Vagina (tissue), 2 donors: Measurements from ENCODE around the gene ZFP3. TPM values are rescaled to one million over a fixed set of nuclear protein-coding genes. Genes with fewer than 3 reads are reported as not detected.
"Not testable (repeated sequence)": the region's sequence is repeated elsewhere in the genome, so short reads cannot be mapped to it uniquely, and the experiment has no call there.

Experiments used
- DNase-seq, 2 donors: peaks; one replicate each; pipeline ENCODE4 v3.0.0-alpha.2; 2017; ENCODE audit errors: extremely low spot score in 2 of 2
- H3K27ac ChIP-seq: fragments of 200-600 bp; sonication (generic); one replicate; pipeline ENCODE4 v1.5.1; 2019
- H3K27me3 ChIP-seq: fragments of 200-600 bp; sonication (generic); one replicate; pipeline ENCODE4 v1.5.1; 2019
- H3K36me3 ChIP-seq, 2 donors: fragments of 200-600 bp; sonication (generic); one replicate each; pipeline ENCODE4 v1.5.1; 2017 to 2019
- H3K4me1 ChIP-seq: fragments of 200-600 bp; sonication (generic); one replicate; pipeline ENCODE4 v1.5.1; 2019
- H3K4me3 ChIP-seq, 2 donors: fragments of 200-600 bp; sonication (generic); 1 replicate in 1 of 2; 2 replicates in 1 of 2; pipeline ENCODE4 v1.5.1; 2016 to 2019
- H3K9me3 ChIP-seq: fragments of 200-600 bp; sonication (generic); one replicate; pipeline ENCODE4 v1.5.1; 2019
- CTCF ChIP-seq, 3 experiments: fragments of 450-650 bp in 2 of 3; fragments of 200-600 bp in 1 of 3; sonication (generic) in 1 of 3; IDR thresholded peaks; one replicate each; pipeline ENCODE4 v1.5.1; 2017 to 2019; ENCODE audit warnings: antibody characterized with exemption in 3 of 3, mild to moderate bottlenecking in 2 of 3, moderate library complexity in 2 of 3
- POLR2A ChIP-seq, 2 donors: fragments of 450-650 bp; IDR thresholded peaks; one replicate each; pipeline ENCODE4 v1.6.1; 2017; ENCODE audit warnings: antibody characterized with exemption in 2 of 2, mild to moderate bottlenecking in 2 of 2, moderate library complexity in 2 of 2
- POLR2AphosphoS5 ChIP-seq, 2 donors: sonication (generic); formaldehyde crosslinking; IDR thresholded peaks; one replicate each; pipeline ENCODE4 v1.9.0; 2017; ENCODE audit warnings: antibody characterized with exemption in 2 of 2, mild to moderate bottlenecking in 2 of 2, low read depth in 1 of 2; ENCODE audit not compliant: insufficient read depth in 1 of 2
- intact Hi-C: fragments of 100-400 bp; cut with DNase I; formaldehyde crosslinking; loops from one replicate; pipeline ENCODE4 v1.15.1; 2023
- total RNA-seq: library from RNA; depleted of rRNA; stranded (reverse); fragments of >200 nt; gene quantifications from one replicate; pipeline ENCODE4 v1.2.3, GENCODE V29; 2016

Gene ZFP3
- total RNA-seq, 1 donor from 2014 or later: 3.4 TPM

GRCh38 chr17:5115673-5116651 lies 37.7 kb downstream of the ZFP3 start, which contains the start of gene USP6:
Gene USP6 (plus strand): TSS chr17:5116032. CDS start chr17:5130368, 14,336 bp downstream.
- no peak within 1 kb of the TSS for H3K4me3 ChIP-seq
- TF ChIP-seq CTCF (IDR thresholded peaks at IDR 0.05): no peak
- TF ChIP-seq POLR2A (IDR thresholded peaks at IDR 0.05): no peak
- no peak for TF ChIP-seq POLR2AphosphoS5 (IDR thresholded peaks at IDR 0.05; ENCODE audit: insufficient read depth in 1 of 2, low read depth in 1 of 2)
- H3K27ac ChIP-seq: no peak within 1 kb of the TSS
- H3K27me3 ChIP-seq: no peaks in the 10 kb centered on the region
- H3K4me1 ChIP-seq: peaks cover 12% of the 10 kb centered on the region
- intact Hi-C loops: no loop called here
- no peaks in the 10 kb centered on the region for H3K9me3 ChIP-seq
- no peaks in the 10 kb centered on the region for H3K36me3 ChIP-seq
- no peak for DNase-seq

DNA sequence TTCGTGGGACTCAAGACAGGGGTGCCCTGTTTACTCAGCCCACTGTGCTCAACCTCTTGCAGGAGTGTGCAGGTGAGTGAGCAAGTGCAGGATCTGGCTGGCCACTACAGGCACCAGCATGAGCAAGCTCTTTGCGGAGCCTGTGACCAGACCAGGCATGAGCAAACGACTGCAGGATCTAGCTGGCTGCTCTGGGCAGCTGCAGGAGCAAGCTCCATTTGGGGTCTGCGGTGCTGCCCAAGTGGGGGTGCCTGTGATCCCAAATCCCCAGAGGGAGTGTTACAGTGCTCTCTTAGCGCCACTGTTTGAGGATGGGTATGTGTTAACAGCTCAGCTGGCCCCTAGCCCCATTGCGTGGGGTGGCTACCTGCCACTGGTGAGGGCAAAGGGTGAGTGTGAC lies 40.0 kb downstream of the ZFP3 start:
- DNase-seq: no peak
- no peaks in the 10 kb centered on the region for H3K27me3 ChIP-seq

GRCh38 chr17:5120036-5120435 lies 41.8 kb downstream of the ZFP3 start:
- DNase-seq: no peak
- Histone ChIP-seq H3K9me3 (no peaks in the 10 kb centered on the region), H3K4me1 (peaks cover 14% of the 10 kb centered on the region), H3K4me3 (no peak overlapping the region), H3K27me3 (no peaks in the 10 kb centered on the region), H3K27ac (no peak overlapping the region), H3K36me3 (no peaks in the 10 kb centered on the region)
- intact Hi-C loops: no loop called here
- TF ChIP-seq POLR2AphosphoS5 (IDR thresholded peaks at IDR 0.05; ENCODE audit: insufficient read depth in 1 of 2, low read depth in 1 of 2): no peak
- no peak for TF ChIP-seq POLR2A (IDR thresholded peaks at IDR 0.05)
- TF ChIP-seq CTCF (IDR thresholded peaks at IDR 0.05): no peak

More for the DNA sequence above, 40.0 kb downstream of the ZFP3 start:
- peaks cover 11% of the 10 kb centered on the region for H3K4me1 ChIP-seq
- no peaks in the 10 kb centered on the region for H3K36me3 ChIP-seq
- H3K9me3 ChIP-seq: no peaks in the 10 kb centered on the region
- TF ChIP-seq POLR2AphosphoS5 (IDR thresholded peaks at IDR 0.05; ENCODE audit: insufficient read depth in 1 of 2, low read depth in 1 of 2) (no peak), POLR2A (IDR thresholded peaks at IDR 0.05) (no peak), CTCF (IDR thresholded peaks at IDR 0.05) (no peak)
- H3K27ac ChIP-seq: no peak overlapping the region
- intact Hi-C loops: no loop called here
- no peak overlapping the region for H3K4me3 ChIP-seq

- peaks cover 14% of the 10 kb centered on the region for H3K4me1 ChIP-seq
- H3K4me3 ChIP-seq, intact Hi-C loops, DNase-seq, H3K36me3 ChIP-seq, H3K27me3 ChIP-seq, H3K9me3 ChIP-seq, H3K27ac ChIP-seq: not testable (repeated sequence)
These were observed 42.3 kb downstream of the ZFP3 start for GRCh38 chr17:5120436-5121185.

- peaks cover 14% of the 10 kb centered on the region for H3K4me1 ChIP-seq
These were observed 43.0 kb downstream of the ZFP3 start for GRCh38 chr17:5121186-5121841.

DNA sequence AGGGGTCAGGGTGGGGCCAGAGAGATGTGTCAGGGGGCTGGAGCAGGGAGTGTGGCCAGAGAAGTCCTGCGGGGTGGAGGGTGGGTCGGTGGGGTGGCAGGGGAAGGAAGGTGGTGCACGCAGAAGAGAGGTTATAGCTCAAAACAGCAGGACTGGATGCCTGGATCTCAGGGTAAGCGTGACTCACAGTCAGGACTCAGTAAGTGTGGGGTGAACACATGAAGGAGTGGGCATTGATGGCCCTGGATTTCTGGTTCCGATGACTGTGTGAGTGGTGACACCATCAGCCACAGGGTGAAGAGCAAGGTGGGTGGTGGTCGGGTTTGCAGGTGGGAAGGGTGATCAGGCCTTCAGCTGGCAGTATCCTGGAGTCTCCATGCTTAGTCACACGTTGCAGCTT lies 43.8 kb downstream of the ZFP3 start:
- Histone ChIP-seq H3K4me1 (peaks cover 14% of the 10 kb centered on the region), H3K4me3 (peak overlapping the region; percentile 48 to 53)
- H3K9me3 ChIP-seq, H3K27ac ChIP-seq, H3K27me3 ChIP-seq, H3K36me3 ChIP-seq, intact Hi-C loops: not testable (repeated sequence)
- DNase-seq: peak in 1 of 2 donors; percentile 64

More at GRCh38 chr17:5121186-5121841, 43.0 kb downstream of the ZFP3 start:
- Histone ChIP-seq H3K4me3 (no peak overlapping the region), H3K27ac (no peak overlapping the region), H3K9me3 (no peaks in the 10 kb centered on the region), H3K27me3 (no peaks in the 10 kb centered on the region), H3K36me3 (no peaks in the 10 kb centered on the region)
- TF ChIP-seq POLR2A (IDR thresholded peaks at IDR 0.05): no peak
- TF ChIP-seq CTCF (IDR thresholded peaks at IDR 0.05): no peak
- no peak for TF ChIP-seq POLR2AphosphoS5 (IDR thresholded peaks at IDR 0.05; ENCODE audit: insufficient read depth in 1 of 2, low read depth in 1 of 2)
- intact Hi-C loops: no loop called here
- DNase-seq: no peak
